Activated CD8-positive, alpha-beta memory T cell treated with anti-CD3 and anti-CD28 coated beads, Interleukin-2, amount 50 U/mL, for 1 hour (primary cell): ENCODE data around the gene LRP5.

ENCODE experiments used
- DNase-seq: peaks from one replicate; pipeline ENCODE4 v3.0.0-alpha.2; 2020; ENCODE audit errors: extremely low read depth

The LRP5 gene

DNA sequence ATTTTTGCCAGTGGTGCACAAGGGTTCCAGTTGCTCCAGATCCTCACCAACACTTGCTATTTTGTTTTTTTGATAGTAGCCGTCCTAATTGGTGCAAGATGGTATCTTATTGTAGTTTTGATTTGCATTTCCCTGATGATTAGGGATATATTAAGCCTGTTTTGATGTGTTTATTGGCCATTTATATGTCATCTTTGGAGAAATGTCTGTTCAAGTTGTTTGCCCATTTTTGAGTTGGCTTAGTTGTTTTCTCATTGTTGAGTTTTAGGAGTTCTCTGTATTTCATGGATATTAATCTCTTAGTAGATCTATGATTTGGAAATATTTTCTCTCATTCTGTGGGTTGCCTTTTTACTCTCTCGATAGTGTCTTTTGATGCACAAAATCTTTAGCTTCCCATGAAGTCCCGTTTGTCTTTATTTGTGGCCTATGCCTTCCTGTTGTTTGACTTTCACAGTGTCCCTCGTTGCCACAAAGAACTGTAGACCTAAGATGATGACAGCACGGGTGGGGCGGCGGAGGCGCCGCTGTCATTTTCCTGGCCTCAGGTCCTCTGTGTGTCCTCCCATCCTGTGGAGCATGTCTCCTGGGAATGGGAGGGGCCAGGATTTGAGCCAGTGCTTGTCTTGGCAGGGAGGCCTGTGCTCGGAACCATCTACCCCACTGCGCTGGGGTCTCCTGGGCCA, 33.5 kb downstream of the LRP5 start:
- DNase-seq = no peak

DNA sequence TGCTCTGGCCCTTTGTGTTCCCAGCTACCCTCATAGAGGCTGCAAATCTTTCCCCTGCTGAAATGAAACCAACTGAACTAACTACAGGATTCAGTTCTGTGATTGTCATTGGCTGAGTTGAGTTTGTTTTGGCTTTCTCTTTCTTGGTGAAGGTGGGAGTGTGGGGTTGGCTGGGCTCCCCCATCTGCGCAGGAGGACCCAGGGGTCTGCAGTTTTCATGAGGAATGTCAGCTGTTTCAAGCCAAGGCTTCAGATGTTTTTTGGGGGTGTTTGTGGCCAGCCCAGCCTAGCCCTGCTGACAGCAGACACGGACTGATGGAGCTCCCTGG, 34.0 kb downstream of the LRP5 start:
- no peak for DNase-seq

DNA sequence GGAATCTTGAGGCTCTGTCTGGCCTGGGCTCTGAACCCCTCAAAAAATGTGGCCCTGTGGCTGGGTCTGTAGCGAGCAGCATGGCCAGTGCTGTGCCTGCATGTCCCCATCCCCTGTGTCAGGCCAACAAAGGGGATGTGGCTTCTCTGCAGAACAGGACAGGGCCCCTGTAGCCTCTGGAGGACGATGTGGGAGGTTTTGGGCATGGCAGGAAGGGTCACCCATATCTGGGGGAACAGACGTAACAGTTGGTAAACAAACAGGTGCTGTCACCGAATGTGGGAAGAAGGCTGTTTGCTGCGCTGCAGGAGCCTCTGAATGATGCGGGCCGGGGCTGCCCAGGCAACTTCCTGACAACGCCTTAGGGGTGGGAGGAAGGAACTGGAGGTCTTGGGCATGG, 35.0 kb downstream of the LRP5 start:
- no peak for DNase-seq

DNA sequence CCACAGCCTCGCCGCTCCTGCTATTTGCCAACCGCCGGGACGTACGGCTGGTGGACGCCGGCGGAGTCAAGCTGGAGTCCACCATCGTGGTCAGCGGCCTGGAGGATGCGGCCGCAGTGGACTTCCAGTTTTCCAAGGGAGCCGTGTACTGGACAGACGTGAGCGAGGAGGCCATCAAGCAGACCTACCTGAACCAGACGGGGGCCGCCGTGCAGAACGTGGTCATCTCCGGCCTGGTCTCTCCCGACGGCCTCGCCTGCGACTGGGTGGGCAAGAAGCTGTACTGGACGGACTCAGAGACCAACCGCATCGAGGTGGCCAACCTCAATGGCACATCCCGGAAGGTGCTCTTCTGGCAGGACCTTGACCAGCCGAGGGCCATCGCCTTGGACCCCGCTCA, 35.5 kb downstream of the LRP5 start:
- DNase-seq = no peak

DNA sequence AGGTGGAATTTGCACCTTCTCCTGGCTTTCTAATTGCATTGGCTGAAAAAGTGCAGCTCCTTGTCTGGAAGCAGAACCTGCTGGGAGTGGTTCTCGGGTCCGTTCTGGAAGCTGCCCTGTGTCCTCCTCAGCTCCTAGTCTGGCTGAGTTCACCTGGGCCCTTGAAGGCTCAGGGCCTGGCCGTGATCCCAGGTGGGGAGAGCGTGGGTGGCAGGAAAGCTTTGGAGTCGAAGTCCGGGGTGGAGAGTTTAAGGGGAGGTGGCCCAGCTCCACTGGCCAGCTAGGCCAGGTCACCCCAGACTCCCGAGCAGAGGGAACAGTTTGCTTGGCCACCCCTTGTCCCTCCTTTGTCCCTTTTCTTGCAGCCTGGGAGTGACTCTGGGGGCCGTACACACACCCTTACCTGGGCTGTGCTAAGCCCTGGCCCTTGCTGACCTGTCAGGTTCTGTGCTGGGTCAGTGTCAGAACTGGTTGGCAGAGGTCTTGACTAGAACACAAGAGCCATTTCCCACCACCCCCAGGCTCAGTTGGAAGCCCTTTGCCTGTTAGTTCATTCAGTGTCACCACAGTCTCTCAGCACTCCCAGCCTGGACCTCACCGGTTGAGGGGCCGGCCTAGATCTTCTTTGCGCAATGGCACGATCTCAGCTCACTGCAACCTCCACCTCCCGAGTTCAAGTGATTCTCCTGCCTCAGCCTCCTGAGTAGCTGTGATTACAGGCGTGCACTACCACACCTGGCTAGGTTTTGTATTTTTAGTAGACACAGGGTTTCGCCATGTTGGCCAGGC, 37.3 kb downstream of the LRP5 start:
- DNase-seq = no peak

DNA sequence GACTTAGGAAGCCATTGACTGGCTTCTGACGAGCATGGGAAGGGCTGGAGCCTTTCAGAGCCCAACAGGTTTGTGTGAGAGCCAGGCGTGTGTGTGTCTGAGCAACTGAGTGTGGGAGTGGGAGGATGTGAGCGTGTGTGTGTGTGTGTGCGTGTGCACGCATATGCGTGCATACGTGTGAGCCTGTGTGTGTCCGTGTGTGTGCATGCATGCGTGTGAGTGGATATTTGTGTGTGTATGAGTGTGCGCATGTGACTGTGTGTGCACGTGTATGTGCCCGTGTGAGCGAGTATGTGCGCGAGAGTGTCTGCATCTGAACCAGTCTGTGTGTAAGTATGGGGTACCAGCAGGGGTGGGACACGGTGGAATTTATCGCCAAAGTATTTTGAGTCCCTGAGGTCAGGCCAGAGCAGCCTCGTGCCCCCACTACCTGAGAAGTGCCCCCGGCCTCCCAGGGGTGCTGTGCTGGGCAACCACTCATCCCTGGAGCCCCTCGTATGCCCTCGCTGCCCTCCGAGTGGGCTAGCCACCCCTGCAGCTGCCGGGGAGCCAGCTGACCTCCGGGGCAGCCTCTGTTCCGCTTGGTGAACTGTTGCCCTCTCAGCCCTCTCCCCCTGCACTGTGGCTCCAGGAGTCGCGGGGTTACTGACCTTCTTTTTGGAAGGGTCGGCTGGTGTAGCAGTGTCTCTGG, 38.5 kb downstream of the LRP5 start:
- DNase-seq = no peak

DNA sequence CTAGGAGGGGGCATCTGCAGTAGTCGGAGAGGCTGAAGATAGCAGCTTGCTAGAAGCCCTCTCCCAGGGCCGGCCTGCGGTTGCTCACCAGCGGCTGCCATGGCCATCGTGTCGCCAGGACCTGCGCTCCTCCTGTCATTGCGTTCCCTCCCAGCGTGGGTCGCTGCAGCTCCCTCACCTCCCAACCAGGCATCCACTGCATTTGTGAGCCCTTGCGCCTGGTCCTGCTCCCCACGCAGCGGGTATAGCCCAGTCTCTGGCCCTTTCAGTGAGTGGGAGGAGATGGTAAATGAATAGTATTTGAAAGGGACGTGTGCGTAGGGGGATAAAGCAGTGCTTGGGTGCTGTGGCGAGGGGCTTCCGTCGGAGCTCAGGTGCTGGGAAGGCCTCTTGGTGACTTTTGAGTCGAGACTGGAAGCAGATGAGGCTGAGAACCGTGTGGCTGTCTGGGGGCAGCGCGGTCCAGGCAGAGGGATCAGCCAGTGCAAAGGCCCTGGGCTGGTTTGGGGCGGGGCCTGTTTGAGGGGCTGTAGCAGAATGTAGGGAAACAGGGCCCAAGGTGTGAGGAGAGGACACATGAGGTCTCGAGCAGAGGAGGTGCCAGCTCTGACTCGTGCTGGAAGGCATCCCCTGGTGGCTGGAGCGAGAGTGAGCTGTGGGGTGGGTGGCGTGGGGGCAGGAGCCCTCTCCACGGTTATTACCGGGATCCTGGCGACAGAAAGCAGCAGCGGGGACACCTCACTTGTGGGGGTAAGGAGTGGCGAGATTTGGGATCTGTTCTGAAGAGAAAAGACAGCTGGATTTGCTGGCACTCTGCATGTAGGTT, 39.3 kb downstream of the LRP5 start:
- no peak for DNase-seq

DNA sequence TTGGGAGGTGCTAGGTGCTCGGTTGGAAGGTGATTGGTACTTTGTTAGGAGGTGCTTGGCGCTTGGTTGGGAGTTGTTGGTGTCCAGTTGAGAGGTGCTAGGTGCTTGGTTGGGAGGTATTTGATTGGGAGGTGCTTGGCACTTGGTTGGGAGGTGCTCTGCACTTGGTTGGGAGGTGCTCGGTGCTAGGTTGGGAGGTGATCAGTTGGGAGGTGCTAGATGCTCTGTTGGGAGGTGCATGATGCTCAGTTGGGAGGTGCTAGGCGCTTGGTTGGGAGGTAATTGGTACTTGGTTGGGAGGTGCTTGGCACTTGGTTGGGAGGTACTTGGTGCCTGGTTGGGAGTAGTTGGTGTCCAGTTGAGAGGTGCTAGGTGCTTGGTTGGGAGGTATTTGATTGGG, 40.2 kb downstream of the LRP5 start:
- no peak for DNase-seq

DNA sequence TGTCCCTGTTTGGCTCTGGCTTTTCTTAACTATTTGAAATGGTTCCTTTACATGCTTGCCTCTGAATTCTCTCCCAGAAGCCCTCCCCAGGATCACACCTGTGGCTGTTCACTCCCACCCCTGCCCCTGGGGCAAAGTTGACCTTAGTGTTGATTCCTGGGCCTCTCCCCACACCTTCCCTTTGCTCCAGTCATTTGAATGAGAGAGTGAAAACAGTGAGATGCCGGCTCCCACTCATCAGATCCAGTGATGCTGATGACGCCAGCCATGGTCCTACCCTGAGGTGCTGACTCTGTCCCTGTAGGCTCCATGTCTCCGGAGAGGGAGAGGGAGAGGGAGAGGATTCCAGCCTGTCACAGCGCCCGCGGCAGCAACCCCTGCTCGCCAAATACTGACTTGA, 40.7 kb downstream of the LRP5 start:
- DNase-seq = no peak

DNA sequence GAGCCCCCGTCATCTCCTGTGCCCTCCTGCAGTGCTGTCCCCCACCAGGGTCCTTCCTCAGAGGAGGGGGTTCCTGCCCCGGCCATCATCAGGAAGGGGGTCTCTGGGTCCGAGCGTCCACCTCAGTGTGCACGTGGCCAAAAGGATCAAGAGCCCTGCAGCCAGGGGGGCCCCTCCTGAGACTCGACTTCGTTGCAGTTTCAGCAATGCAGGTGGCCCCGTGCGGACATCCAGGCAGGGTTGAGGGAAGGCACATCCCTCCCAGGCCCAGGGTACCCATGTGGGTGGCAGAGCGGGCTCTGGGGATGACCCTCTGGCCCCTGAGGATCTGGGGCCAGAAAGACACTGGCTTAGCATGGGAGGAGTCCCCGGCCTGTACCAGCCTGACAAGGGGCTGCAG, 41.3 kb downstream of the LRP5 start:
- no peak for DNase-seq

DNA sequence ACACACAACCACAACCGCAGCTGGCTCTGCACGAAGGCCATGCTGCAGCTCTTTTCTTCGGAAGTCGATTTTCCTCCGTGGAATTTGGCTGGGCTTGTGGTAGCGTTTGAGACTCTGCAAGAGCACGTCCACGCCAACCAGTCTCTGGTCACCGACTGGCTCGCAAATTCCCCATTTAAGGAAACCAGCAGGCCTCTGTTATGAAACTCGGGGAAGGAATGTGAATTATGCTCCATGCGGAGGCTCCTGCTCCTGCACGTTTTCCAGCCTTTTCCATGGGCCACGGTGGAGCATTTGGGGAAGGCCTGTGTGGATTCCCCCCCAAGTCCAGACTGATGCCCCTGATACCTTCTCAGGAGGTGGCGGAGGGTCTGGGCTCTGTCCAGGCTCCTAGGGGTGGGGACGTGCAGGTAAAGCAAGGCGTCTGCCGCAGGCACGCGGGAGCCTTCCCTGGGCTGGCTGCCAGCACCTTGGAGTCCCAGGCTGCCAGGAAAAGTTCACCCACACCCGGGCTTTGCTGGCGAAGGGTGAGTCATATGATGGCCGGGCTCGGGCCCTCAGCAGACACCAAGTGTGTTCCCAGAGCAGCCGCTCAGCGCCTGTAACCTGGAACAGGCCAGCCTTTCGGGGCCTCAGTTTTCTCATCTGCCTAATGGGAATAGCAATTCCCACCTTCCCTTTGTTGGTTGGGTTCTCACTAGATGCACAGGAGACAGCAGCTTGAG, 41.9 kb downstream of the LRP5 start:
- no peak for DNase-seq

DNA sequence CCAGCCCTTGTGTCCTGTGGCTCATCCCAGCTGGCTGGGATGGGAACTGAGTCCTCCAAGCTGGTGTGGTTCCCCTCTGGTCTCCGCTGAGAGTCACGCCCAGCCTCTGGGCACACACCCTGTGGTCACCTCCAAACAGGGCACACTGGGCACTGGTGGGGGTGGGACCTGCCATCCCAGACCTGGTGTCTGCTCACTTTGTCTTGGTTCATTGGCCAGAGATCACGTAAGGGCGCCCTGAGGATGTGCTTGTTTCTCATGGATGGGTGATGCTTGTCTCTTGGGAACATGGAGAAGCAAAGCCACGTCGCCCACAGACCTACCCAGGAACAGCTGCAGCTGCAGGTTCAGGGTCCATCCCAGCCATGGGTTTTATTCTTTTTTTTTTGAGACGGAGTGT, 43.1 kb downstream of the LRP5 start:
- no peak for DNase-seq

DNA sequence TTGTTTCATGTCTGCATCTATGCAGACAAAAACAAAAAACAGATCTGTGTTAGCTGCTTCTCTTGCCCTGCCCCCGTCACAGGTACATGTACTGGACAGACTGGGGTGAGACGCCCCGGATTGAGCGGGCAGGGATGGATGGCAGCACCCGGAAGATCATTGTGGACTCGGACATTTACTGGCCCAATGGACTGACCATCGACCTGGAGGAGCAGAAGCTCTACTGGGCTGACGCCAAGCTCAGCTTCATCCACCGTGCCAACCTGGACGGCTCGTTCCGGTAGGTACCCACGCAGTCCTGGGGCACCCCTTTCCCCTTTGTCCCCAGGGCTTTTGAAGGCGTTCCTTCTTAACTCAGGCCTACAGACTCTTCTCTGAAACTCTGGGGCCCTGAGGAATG, 45.2 kb downstream of the LRP5 start:
- DNase-seq = no peak

DNA sequence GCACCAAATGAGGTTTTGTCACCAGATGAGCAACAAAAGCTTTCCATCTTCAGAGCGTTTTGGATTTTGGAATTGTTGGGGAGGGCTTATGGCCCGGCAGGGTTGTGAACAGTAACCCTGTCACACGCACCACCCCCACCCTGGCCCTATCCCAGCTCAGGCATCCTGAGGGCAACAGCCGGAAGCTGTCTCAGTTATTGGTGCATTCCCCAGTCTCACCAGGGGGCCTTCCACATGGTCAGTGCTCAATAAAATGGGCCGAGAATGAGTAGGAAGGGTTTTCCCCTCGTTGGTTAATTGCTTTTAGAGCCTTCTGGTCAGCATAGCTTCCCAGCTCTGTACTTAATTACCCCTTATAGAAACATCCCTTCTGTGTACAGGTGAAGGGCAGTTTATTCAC, 46.0 kb downstream of the LRP5 start:
- DNase-seq = no peak

DNA sequence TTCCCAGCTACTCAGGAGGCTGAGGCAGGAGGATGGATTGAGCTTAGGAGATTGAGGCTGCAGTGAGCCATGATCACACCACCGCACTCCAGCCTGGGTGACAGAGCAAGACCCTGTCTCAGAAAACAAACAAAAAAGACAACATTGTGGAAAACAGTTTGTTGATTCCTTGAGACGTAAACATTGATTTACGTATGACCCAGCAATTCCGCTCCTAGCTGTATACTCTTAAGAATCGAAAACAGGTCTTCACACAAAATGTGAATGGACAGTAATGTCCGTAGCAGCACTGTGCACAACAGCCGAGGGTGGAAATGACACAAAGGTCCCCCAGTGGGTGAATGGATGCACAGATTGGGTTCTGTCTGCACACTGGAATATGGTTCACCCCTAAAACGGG, 49.3 kb downstream of the LRP5 start:
- DNase-seq = no peak

DNA sequence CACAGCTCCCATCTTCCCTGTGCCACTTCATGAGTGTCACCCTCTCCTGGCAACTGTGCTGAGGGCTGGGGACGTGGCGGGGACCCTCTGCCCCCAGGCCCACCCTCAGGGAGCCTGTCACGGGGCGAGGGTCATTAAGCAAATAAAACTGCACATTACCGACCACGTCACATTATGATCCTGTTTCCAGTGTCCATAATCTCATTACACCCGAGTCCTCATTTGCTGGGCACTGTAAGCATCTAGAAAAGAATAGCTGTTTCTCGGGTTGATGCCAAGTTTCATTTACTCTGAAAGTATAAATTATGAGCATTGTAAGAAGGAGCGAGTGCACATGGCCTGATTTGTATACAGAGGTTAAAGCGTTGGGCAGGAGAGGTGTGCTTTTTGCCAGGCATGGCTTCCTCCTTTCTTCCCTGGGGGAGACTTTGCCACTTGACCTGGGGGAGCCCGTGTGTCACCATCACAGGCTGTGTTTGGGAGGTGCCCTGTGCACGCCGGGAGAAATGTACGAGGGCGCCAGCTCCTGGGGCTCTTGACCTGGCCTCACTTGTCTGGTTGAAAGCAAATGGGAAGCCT, 50.5 kb downstream of the LRP5 start:
- DNase-seq = no peak

DNA sequence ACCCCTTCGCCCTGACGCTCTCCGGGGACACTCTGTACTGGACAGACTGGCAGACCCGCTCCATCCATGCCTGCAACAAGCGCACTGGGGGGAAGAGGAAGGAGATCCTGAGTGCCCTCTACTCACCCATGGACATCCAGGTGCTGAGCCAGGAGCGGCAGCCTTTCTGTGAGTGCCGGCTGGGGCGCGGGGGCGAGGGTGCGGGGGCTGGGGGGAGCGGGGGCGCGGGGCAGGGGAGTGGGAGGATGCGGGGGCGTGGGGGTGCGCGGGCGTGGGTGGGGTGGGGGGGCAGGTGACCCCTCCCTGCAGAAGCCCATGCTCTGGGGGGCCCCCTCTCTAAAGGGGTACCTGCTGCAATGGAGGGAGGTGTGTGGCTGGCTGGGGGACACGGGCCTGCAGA, 51.4 kb downstream of the LRP5 start:
- no peak for DNase-seq

DNA sequence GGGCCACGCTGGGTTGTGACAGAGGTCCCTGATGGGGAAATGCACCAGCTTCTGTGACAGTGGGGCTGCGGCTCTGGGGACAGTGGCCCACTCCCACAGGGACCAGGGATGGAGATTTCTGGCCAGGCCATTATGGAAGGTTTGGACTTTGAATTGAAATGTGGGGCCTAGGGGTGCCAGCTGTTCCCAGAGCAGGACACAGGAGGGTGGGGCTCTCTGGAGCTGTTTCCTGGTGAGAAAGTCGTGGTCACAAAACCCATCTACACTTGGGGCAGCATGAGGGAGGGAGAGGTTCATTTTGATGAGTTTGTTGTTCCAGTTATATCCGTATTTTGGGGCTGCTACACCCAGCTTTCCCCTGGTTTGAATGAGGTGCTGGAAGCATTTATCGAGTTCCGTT, 52.2 kb downstream of the LRP5 start:
- DNase-seq = no peak

DNA sequence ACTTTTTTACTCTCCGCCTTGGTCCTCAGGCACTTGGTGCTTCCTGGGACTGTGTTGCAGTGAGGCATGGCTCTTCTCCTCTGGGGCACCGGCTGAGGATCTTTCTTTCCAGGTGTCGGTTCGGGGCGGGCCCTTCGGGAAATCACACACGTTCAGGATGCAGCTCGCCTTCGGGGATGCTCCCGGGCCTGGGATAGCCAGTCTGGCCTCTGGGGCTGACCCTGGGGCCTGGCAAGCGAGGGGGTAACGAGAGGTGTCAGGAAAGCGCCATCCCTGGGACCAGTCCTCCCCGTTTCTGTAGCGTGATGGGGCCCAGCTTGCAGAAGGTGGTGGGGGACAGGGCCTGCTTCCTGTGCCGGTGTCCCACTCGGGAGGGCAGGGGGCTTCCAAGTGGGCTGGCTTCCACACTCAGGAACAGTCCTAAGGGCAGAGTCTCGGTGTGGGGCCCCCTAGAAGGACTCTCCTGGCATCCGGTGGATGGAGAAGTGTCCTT, 53.6 kb downstream of the LRP5 start:
- no peak for DNase-seq

DNA sequence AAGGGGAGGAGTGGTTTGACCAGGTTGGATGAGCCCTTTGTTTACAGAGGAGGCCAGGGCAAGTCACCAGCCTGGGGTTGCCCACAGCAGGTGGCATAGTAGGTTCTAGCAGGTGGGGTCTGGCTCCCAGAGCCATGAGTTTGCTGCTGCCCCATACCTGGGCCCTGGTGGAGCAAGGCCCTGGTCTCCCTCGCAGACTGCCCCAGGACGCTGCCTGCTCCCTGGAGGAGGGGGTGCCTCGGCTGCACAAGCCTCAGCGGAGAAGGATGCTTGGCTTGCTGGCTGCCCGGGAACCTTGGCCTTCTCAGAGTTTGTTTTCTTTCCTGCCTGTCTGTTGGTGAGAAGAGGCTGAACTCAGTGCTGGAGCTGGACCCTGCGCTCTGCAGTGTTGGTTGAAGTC, 54.9 kb downstream of the LRP5 start:
- no peak for DNase-seq

DNA sequence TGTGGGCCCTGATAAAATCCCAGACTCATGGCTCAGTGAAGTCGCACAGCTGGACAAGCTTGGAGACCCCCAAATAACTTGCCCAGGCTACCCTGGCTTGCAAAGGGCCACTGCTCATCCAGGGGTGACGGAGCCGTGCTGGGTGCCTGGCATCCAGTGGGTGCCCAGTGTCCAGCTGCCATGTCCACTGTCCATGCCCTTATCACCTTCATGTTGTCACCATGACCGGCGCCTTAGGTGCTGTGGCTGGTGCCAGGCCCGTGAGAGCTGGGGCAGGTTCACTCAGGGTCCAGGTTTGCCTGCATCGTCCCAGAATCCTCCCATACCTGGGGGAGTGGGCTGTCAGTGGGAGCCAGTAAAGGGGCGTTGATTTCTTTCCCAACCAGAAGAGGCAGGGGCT, 57.4 kb downstream of the LRP5 start:
- DNase-seq = no peak
